ENCODE measurements around the gene ZKSCAN1. TPM values are rescaled to one million over a fixed set of nuclear protein-coding genes. Genes with fewer than 3 reads are reported as not detected.
"Not testable (repeated sequence)": the region's sequence is repeated elsewhere in the genome, so short reads cannot be mapped to it uniquely, and the experiment has no call there.

Gene ZKSCAN1
- total RNA-seq, 3 donors from 2014 or later: 105 to 153 (median 129) TPM

DNA sequence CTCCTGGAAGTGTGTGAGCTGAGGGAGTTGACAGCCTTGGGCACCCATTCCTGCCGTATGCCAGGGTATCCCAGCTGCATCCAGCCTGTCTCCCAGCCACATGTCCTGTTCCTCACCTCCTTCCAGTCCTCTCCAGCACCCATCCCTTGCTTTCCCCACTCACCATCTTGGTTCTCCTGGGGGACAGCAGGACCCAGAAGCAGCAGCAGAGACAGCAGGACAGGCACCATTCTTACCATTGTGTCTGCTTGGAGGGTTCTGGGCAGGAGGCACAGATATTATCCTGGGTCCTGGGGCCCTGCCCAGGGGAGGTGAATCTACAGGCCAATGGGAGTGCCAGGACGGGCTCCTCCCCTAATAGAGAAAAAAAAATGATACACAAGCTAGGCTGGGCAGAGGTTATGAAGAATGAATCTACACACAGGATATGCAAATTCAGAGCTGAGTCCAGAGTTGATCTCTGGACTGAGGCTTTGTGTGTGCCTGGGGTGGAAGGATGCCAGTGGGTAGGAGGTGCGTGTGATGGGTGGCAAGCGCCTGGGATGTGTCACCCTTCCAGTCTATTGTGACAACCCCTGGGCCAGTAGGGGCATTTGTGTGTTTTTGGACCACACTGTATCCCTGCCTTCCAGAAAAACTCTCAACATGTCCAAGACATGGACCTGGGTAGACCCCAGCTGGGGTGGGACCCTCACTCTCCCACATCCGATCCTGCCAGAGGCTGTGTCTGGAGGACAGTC lies 39.4 kb upstream of the ZKSCAN1 start, which contains the start of gene AZGP1:
TSS of gene AZGP1 (minus strand) at position 250 of the 740 bp plus-strand sequence. CDS start at position 239, 11 bp downstream.
- Histone ChIP-seq H3K4me3 (no peak within 1 kb of the TSS), H3K4me1 (ENCODE audit: low read depth) (no peaks in the 10 kb centered on the region), H3K9me3 (no peaks in the 10 kb centered on the region), H3K36me3 (ENCODE audit: low read depth) (no peaks in the 10 kb centered on the region)
- no peak for TF ChIP-seq CTCF (IDR thresholded peaks at IDR 0.05)
- DNase-seq: peak in 2 of 3 donors; percentile 42 to 47
- ATAC-seq: peak; percentile 93
- intact Hi-C loops (cut with DNase I, micrococcal nuclease): no loop called here

DNA sequence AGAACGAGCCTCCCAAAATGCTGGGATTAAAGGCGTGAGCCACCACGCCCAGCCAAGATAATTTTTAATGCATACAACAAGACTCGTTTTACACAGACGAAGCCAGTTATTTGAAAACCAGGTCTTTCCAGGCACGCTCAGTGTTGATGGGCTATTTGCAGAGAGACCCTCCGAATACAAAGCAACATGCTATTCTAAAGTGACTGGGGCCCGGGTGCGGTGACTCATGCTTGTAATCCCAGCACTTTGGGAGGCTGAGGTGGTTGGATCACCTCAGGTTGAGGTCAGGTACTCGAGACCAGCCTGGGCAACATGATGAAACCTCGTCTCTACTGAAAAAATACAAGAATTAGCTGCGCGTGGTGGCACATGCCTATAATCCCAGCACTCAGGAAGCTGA lies 38.8 kb upstream of the ZKSCAN1 start:
- no peak overlapping the region for H3K4me3 ChIP-seq
- TF ChIP-seq CTCF (IDR thresholded peaks at IDR 0.05): no peak
- no peak for DNase-seq
- H3K4me1 ChIP-seq (ENCODE audit: low read depth): no peaks in the 10 kb centered on the region
- ATAC-seq: no peak
- H3K9me3 ChIP-seq: no peaks in the 10 kb centered on the region
- H3K36me3 ChIP-seq (ENCODE audit: low read depth): no peaks in the 10 kb centered on the region
- intact Hi-C loops (cut with DNase I, micrococcal nuclease): no loop called here

DNA sequence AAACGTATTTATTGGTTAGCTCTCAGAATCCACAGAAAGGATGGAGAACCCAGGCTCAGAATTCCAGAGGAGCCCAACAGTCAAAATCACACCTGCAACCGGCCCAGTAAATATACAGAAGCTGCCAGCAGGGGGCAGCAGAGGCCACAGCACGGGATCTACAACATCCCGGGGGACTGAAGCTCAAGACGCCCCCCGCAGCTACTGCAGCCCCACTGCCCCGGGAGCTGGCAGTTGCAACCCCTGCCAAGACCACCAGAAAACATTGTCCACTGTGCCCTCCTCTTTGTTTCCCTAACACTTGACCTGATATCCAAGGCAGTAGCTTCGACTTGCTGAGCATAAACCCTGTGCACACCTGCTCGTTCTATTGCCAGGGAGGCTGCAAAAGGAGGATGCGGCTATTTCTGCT lies 35.6 kb upstream of the ZKSCAN1 start:
- DNase-seq (peak in 2 of 3 donors; percentile 71 to 86), ATAC-seq (peak; percentile 71)
- intact Hi-C loops (cut with DNase I, micrococcal nuclease); H3K36me3 ChIP-seq (ENCODE audit: low read depth); H3K9me3 ChIP-seq; H3K4me3 ChIP-seq; H3K4me1 ChIP-seq (ENCODE audit: low read depth): not testable (repeated sequence)
- TF ChIP-seq CTCF (IDR thresholded peaks at IDR 0.05): peak; percentile 54

GRCh38 chr7:99980448-99980872 lies 34.9 kb upstream of the ZKSCAN1 start:
- intact Hi-C loops (cut with DNase I, micrococcal nuclease); H3K9me3 ChIP-seq; DNase-seq; H3K4me1 ChIP-seq (ENCODE audit: low read depth); H3K36me3 ChIP-seq (ENCODE audit: low read depth); H3K4me3 ChIP-seq: not testable (repeated sequence)
- peak; percentile 7 for ATAC-seq

DNA sequence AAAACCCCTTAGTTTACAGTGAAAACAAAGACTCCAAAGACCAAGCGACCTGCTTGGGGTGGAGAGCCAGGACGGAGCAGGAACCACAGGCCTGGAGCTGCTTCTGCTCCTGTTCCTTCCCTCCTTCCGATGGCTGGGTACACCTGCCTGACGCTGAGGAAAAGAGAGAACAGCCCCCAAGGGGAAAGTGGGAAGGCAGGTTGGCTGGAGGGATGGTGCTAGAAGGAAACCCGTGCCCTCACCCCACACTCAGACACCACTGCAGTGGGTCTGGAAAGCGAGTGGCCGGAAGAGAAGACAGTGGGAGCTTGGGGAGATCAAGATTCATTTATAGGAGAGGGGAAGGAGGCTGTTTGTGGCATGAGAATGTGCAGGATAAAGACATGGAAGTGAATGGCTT lies 34.3 kb upstream of the ZKSCAN1 start:
- H3K4me3 ChIP-seq; intact Hi-C loops (cut with DNase I, micrococcal nuclease); H3K4me1 ChIP-seq (ENCODE audit: low read depth); H3K36me3 ChIP-seq (ENCODE audit: low read depth); ATAC-seq; H3K9me3 ChIP-seq; DNase-seq: not testable (repeated sequence)

DNA sequence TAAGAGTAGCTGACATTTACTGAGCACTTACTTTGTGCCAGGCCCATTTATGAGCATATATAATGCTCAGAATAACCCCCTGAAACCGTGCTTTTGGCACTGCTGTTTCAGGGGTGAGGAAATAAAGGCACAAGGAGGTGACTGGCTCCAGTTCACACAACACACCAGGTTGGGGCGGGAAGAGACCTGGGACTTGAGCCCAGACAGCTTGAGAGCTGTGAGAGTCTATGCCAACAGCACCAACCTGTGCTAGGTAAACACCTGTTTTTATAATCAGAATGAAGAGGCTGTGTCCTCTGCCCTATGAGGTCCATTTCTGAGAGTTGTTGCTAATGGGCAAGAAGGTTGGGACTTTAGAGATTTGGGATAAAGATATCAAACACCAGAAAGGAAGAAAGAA lies 30.8 kb upstream of the ZKSCAN1 start:
- no peaks in the 10 kb centered on the region for H3K4me1 ChIP-seq (ENCODE audit: low read depth)
- intact Hi-C loops (cut with DNase I, micrococcal nuclease): no loop called here
- no peaks in the 10 kb centered on the region for H3K9me3 ChIP-seq
- TF ChIP-seq CTCF (IDR thresholded peaks at IDR 0.05): no peak
- H3K36me3 ChIP-seq (ENCODE audit: low read depth): no peaks in the 10 kb centered on the region
- H3K4me3 ChIP-seq: no peak overlapping the region
- ATAC-seq (no peak), DNase-seq (no peak)

- ATAC-seq; H3K36me3 ChIP-seq (ENCODE audit: low read depth); intact Hi-C loops (cut with DNase I, micrococcal nuclease); H3K4me1 ChIP-seq (ENCODE audit: low read depth); H3K9me3 ChIP-seq; H3K4me3 ChIP-seq; DNase-seq: not testable (repeated sequence)
Measured at GRCh38 chr7:99987306-99987705, 28.1 kb upstream of the ZKSCAN1 start.
